HG03045 (cell line): ENCODE measurements around the gene UIMC1.

Source experiments
- ATAC-seq: cut with Tn5 transposase; IDR thresholded peaks from one replicate; pipeline ENCODE4 v1.9.1; 2021; ENCODE audit warnings: mild to moderate bottlenecking, moderate library complexity; ENCODE audit not compliant: unreplicated experiment

Gene UIMC1

DNA sequence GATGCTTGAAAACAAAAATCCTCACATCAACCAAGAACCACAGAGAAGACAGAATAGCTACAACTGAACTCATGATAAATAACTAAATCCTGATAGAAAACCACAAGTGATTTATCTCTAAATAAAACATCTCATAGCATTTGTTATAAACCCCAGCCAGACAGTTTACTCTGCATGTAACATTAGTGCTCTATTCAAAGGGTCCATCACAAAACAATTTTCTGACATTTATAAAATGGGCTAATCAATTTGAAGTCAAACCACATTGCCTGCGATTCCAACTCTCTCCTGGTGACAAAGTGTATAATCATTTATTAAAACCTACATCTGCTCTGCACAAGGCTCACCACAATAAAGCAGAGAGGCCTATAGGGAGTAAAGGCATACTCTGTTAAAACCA lies 49.8 kb downstream of the UIMC1 start:
- ATAC-seq = no peak

DNA sequence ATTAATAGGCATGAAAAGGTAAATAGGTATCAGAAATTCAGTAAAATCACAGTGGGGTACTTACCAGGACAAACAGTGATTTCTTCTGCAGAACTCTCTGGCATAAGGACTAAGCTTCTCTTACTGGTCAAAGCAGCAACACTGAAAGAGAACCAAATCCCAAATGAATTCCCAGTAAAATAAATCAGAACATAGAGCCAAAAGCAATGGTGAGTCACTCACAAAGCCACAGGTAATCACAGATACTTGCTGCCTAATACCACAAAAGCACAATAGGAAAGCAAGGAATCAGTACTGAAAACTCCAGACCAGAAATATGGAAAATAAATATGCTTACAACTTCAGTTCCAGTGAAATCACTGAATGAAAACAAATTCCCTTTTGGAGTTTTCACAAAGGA lies 50.7 kb downstream of the UIMC1 start:
- ATAC-seq = no peak

DNA sequence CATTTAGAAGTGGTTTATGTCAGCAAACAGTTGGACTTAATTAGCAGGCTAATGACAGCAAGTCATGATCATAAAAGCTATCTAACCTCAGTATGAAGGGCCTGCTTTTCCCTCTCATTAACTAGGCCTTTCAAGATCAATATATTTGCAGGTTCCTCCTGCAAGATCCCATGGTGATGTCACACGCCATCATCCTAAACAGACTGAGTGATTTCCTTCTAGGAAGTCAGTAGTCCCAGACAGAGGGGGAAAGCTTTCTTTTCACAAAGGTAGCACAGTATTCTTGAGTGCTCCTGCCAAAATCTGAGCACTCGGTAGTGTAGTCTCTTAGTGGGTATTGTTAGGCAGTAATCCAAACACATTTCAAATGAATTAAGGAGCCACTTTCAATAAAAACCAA lies 52.5 kb downstream of the UIMC1 start:
- ATAC-seq = no peak

DNA sequence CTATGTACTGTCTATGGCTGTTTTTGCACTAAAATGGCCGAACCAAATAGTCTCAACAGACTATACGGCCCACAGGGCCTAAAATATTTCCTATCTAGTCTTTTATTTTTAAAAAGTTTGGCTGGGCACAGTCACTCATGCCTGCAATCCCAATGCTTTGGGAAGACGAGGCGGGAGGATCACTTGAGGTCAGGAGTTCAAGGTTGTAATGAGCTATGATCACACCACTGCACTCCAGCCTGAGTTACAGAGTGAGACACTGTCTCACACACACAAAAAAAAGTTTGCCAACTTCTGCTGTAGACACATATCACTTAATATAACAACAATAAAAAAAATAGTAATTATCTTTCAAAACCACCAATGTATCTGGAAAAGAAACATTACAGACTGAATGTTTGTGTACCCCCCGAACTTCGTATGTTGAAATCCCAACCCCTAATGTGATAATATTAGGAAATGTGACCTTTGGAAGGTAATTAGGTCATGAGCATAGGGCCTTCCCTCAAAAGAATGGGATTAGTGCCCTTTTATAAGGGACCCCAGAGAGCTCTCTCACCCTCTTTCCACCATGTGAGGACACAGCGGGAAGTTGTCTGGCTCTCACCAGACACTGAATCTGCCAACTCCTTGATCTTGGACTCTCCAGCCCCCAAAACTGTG lies 53.9 kb downstream of the UIMC1 start:
- no peak for ATAC-seq

DNA sequence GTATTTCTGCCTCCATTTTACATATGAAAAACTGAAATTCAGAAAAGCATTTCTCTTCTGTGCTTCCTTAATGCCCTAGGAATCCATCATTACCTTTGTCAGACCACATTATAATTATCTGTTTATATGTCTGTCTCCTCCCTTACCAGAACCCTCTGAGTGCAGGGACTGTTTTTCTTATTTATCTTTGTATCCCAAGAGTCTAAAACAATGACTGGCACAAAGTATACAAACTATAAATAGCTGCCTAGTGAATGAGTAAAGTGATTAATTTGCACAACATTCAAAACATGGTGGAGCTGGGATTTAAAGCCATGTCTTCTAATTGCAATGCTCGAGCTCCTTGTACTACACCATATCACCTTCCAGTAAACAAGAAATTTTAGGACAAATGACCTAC lies 58.1 kb downstream of the UIMC1 start:
- ATAC-seq = no peak

DNA sequence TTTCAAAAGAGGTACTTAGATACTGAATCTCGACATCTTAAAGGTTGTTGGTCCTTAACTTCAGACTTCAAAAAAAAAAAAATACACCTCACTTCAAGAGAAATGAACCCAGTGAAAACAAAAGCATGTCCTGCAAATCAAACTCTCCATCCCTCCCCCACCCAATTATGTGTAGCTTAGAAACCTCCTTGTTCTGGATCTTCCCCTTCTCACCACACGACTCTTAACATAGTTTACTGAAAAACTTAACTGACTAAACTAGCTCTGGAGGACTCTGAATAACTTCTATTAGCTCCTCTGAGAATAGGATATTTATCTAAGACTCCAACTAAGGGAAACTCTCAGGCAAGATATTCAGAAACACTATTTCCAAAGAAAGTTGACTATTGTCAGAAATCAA lies 58.7 kb downstream of the UIMC1 start:
- no peak for ATAC-seq

DNA sequence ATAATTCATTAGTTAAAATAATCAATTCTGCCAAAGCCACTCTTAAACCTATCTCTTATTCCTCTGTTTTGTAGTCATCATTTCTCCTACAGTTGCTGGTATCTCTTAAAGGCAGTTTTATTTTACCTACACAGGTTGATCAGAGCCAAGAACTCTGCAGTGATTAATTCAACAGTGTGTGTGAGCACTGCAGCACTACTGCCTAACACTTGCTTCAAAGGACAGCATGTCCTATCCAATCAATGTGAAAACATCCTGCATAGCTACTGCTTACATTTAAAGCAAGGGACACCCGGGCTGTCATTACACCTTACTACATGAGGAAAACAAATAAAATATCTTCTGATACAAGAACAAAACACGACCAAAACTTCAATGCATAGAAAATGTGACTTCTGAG lies 62.3 kb downstream of the UIMC1 start:
- ATAC-seq = no peak

DNA sequence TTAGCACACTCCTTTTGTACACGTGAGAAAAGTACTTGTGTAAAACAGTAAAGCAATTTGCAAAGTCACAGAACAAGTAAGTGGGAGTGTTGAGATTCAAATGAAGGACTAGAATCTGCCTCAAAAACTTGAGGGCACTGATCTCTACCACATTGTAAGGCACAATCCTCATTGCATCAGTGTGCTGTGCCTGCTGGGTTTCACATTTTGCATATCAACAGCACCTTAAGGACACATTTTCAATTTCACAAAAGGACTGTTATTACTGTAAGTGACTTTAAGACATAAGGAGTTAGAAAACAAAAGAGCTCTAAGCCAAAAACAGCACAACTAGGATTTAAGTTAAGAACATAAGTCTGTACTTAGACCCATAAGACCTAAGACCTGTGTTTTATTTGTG lies 62.8 kb downstream of the UIMC1 start:
- no peak for ATAC-seq

DNA sequence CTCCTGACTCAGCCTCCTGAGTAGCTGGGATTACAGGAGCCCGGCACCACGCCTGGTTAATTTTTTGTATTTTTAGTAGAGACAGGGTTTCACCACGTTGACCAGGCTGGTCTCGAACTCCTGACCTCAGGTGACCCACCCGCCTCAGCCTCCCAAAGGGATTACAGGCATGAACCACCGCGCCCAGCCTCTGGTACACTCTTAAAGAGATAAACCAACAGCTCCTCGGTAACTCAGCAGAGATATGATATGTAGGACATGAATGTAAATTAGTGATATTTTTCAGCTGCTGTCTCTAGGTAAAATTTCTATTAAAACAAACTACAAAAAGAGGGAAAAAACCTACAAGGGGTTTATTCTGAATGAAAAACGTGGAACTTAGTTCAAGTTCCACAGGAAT lies 64.6 kb downstream of the UIMC1 start:
- ATAC-seq = no peak

DNA sequence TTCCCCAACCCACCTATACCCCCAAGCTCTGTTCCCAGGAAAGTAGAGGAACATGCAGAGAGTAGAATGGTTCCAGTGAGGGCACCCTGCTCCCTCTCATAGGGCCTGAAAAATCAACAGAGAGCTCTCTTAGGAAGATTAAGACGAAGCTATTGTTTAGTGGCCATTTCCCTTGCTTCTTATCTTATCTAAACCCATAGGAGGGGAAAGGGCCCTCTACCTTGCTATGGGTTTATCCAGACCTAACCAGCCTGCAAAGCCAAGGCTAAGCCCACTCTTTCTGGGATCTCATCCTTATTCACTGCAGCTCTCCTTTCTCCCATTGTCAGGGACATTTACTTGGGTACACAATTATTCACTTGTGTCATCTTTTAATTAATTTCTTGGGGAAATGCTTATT lies 68.1 kb downstream of the UIMC1 start:
- no peak for ATAC-seq

DNA sequence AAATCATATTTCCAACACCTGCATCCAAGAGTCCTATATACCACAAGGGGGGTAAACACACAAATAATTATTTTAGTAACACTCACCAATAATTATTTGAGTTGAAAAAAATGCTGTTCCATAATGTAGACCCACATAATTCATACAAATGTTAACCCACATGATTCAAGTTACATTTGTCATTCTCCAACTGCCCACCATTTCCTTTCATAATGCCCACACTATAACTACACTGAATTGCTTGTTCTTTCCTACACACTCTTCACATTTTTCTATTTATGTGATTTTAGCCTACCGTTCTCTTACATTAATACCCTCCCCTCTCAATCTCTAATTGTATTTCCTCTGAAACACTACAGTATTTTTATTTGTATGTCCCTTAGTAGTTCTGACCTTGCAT lies 71.6 kb downstream of the UIMC1 start:
- no peak for ATAC-seq

DNA sequence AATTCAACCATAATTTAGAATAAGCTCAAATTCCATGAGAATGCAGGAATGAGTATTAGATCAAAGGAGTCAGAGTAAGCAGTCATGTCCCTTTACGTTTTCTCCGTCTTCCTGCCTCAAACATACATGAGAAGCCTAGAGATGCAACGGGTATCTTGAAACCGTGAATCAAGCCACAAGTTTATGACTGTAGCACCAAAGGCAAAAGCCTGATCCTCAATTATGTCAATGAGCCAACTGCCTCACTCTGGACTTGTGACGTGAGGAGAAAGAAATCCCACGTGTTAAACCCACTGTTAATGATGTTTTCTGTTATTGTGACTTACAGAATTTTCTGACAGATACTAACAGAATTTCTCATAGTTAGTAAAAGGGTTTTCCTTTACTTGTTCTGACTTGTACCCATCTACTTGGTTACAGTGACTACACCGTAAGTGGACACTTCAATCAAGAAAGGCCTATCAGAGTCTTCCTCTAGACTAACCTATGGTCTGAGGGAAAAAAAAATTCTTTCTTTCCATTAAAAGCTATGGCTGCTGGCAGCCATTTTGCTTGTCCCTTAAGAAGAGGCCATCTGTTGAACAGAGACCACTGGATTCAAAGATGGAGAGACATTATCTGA lies 72.2 kb downstream of the UIMC1 start:
- no peak for ATAC-seq

DNA sequence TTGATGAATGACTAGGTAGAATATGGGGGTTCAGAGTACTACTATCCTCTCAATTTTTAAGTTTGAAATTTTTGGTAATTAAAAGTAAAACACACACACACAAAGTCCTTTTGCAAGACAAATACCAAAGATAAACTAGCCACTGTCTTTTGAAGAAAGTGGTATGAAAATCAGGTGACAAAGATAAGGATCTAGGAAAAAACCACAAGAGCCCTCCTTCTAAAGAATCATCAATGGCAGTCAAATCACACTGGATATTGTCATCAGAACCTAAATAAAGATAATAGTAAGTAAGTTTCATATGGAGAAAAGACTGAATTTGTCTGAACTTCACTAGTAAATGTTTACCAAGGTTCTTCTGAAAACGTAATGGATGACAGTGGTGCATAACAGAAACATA lies 76.9 kb downstream of the UIMC1 start:
- ATAC-seq = no peak

DNA sequence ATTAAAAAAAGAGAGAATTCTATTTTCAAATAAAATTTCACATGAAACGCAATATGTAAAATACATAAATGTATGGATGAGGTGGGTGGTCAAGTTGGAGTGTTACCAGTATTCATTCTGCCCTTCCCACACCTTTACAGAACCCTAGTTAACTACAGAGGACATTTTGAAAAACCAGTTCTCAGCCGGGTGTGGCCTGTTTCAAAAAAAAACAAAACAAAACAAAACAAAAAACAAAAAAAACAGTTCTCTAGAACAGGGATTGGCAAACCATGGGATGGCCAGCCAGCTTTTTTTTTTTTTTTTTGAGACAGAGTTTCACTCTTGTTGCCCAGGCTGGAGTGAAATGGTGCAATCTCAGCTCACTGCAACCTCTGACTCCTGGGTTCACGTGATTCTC lies 79.0 kb downstream of the UIMC1 start:
- ATAC-seq = no peak

DNA sequence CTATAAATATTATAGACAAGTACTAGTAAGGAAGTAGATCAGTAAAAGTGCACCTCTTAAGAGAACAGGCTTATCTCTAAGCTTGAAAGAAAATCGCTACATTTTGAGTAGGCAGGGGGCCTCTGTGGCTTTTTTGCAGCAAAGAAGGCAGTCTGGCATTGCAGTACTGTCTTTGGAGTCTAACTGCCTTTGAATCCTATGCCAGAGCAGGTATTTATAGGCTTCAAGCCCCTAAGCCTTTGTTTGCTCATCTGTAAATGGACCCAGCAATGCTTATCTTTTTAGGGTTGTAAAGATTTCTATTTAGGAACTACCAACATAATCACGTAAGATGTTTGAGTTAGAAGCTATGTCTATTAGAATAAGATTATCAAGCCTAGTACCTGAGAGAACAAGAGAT lies 83.8 kb downstream of the UIMC1 start:
- no peak for ATAC-seq

DNA sequence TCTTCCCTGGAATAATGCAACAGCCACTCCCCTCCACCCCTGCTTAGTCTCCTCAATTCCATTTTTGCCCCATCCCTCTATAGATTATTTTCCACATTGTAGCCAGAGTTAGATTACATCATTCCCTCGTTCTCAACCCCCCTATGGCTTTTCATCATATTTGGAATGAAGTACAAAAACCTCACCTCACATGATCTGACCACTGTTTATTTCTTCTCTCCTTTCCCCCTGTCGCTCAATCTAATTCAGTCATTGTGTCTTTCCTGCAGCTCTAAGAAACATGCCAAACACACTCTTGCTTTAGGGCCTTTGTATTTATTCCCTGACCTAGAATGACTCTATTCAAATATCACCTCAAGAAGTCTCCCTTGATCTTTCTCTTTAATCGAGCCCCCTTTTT lies 84.9 kb downstream of the UIMC1 start:
- ATAC-seq = no peak

DNA sequence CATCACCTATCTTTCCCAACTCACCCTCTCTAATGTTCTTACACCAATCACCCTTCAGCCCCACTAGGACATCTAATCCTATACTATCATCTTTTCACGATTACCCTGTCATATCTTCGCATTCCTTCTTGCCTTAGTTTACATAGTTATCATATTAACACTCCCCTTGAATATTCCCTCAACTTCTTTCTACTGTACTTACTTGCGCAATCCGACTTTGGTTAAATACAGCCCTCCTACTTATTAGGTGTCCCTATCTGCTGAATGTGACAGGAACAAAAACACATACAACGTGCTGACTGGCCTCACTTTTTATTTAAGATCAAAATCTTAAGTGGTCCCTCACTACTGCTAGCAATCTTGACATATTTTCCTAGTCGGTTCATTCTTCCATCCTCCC lies 88.0 kb downstream of the UIMC1 start:
- ATAC-seq = no peak

DNA sequence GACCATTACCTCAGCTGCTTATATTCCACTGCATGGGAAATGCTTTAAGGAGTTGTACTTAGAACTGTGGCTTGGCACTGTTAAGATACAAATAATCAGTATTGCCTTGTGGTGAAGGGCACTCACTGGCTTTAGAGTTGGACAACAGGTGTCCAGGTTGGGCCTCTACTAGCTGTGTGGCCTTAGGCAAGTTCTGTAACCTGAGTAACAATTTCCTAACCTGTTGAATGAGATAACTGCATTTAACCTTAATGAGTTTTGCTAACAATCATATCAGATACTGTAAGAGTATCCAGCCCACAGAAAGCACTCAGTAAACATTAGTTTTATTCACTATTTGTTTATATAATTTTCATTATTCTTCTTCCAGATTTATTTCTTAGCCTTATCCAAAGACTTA lies 90.2 kb downstream of the UIMC1 start:
- no peak for ATAC-seq

DNA sequence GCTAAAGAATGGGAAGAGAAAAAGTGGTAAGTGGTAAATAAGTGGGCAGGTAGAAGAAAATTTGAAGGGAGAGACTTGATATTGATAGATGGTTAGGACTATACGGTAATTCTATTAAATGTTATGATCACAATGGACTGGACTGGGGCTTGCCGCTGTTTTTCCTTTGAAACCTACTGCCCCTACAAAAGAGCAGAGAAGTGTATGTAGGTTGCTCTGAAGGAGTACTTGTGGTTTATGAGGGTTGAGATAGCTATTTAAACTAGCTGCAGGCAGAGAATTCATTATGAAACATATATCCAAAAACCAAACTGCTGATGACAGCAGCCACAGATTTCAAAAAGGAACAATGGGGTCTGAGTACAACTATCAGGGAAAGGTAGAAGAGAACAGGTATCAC lies 90.7 kb downstream of the UIMC1 start:
- ATAC-seq = no peak

DNA sequence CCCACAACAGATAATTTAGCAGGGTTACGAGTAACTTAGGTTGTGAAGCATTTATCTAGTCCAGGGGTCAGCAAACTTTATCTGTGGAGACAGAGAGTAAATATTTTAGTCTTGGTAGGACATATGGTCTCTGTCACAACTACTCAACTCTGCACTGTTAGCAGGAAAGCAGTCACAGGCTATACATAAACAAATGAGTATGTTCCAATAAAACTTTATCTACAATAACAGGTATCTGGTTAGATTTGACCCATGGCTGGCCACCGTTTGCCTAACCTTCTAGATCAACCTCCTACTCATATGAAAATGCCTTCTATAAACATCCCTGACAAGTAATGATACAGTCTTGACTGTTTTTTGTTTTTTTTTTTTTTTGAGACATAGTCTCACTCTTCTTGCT lies 94.5 kb downstream of the UIMC1 start:
- no peak for ATAC-seq

DNA sequence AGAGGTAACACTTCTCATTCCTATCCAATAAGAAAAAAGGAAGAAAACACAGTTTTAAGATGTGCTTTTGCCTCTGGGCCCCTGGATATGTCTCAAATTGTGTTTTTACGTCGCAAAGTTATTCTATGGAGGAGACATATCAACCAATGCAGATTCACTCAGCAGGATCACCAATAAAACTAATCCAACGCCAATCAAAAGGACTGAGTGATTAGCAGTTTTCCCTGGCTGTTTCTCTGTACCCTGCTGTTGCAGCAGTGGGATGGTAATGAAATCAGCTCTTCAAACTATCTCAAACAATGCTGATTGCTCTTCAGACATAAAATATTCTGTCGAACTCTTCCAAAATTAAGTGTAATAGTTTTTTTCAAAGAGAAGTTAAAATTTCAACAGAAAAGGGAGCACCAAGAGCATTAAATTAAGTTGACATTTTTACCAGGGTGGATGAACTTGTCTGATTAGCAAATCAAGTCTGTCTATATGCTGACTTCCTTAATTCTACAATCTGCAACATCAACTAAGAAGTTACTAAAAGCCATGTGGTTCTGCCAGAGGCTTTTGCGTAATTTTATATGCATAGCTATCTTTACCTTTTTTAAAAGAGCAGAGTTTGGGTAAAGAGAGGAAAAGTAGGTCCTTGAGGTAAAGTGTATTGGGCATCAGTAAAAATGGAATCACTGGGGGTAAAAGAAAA lies 97.8 kb downstream of the UIMC1 start:
- ATAC-seq = no peak

DNA sequence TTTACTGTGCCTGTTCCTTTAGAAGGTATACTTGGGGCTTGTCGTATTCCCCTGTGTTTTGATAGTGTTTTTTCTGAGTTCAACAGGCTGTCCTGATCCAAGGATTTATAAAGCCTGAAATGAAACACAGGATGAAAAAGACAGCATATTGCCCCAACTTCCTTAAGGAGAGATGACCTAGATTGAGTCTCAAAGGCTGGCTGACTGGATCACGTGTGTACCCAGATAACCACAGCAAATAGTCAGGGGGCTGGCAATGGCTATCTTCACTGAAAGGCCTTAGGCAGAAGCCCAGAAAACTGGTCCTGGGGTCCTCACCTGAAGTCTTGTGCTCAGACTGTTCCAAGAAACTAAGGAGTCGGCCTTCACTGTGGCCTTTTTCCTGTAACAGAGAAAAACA lies 99.8 kb downstream of the UIMC1 start:
- no peak for ATAC-seq

DNA sequence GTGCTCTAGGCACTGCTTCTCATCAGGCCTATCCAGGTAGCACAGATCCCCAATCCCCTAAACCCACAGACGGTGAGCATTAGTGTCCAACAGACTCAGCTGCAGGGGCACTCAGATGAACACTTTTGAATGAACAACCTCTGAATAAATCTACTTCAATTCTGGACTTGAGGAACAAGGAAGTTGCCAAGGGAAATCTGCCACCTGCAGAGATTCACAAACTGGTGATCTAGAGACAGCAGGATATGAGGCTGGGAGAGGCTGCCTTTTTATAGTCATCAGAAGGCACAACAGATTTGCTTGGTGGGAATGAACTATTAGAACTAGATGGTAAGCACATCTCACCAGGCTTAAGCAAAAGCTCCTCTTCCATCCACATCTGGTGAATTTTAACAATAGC lies 100.5 kb downstream of the UIMC1 start:
- ATAC-seq = no peak
